H1 (cell line): ENCODE data around the gene PPM1L. TPM values are rescaled to one million over a fixed set of nuclear protein-coding genes. Genes with fewer than 3 reads are reported as not detected.

Experiments used
- CTCF ChIA-PET: fragments of 300-600 bp; sonication (Branson Sonifier 250); formaldehyde crosslinking; loops from one replicate; lab custom pipeline; 2021; ENCODE audit not compliant: partially characterized antibody; lab: Charles Lee
- POLR2A ChIA-PET: fragments of 300-600 bp; sonication (Branson Sonifier 250); formaldehyde crosslinking; loops from one replicate; lab custom pipeline; 2021; ENCODE audit warnings: inconsistent platforms; ENCODE audit not compliant: partially characterized antibody; lab: Charles Lee
- DNase-seq, 2 experiments: peaks; one replicate each; pipeline versions ENCODE4 v3.0.0 to v3.0.0-alpha.2; 2010 to 2022; ENCODE audit warnings: low spot score in 2 of 2, low read depth in 1 of 2, mixed read lengths in 1 of 2
- FAIRE-seq: peaks from 2 replicates; lab custom pipeline; 2011; peaks lifted over from hg19 to GRCh38; lab: Jason Lieb, UNC
- H2AFZ ChIP-seq: 2 replicates; pipeline ENCODE4 v1.8.1; 2012; ENCODE audit warnings: low read length, inconsistent platforms
- H2AK5ac ChIP-seq: 2 replicates; pipeline ENCODE4 v1.6.1; 2013; ENCODE audit warnings: low read depth, low read length
- H2BK120ac ChIP-seq: replicated peaks from 2 replicates; pipeline ENCODE3; 2013; ENCODE audit warnings: low read depth, low read length, inconsistent platforms
- H2BK12ac ChIP-seq: 2 replicates; pipeline ENCODE4 v1.6.1; 2013; ENCODE audit warnings: low read depth, low read length
- H2BK15ac ChIP-seq: 2 replicates; pipeline ENCODE4 v1.6.1; 2013; ENCODE audit warnings: low read length
- H2BK20ac ChIP-seq: 2 replicates; pipeline ENCODE4 v1.6.1; 2013; ENCODE audit warnings: low read length
- H2BK5ac ChIP-seq: 2 replicates; pipeline ENCODE4 v1.6.1; 2013; ENCODE audit warnings: low read depth, low read length
- H3K14ac ChIP-seq: 2 replicates; pipeline ENCODE4 v1.6.1; 2013; ENCODE audit warnings: inconsistent platforms; ENCODE audit not compliant: insufficient read length
- H3K18ac ChIP-seq: 2 replicates; pipeline ENCODE4 v1.6.1; 2013; ENCODE audit warnings: low read length; ENCODE audit errors: extremely low read depth
- H3K23ac ChIP-seq: 2 replicates; pipeline ENCODE4 v1.6.1; 2013; ENCODE audit warnings: inconsistent platforms; ENCODE audit not compliant: insufficient read length
- H3K23me2 ChIP-seq: 2 replicates; pipeline ENCODE4 v1.6.1; 2013; ENCODE audit warnings: low read depth, low read length
- H3K27ac ChIP-seq: 2 replicates; pipeline ENCODE4 v1.6.1; 2011; ENCODE audit warnings: low read depth, low read length, inconsistent platforms
- H3K27me3 ChIP-seq, 4 experiments: replicated peaks in 1 of 4; 1 replicate in 1 of 4; 2 replicates in 3 of 4; pipeline versions ENCODE4 v1.6.1 to v1.8.1; 2011 to 2013; ENCODE audit warnings: low read length in 3 of 4, mild to moderate bottlenecking in 3 of 4, inconsistent platforms in 2 of 4, mixed read lengths in 2 of 4, moderate library complexity in 1 of 4; ENCODE audit not compliant: control insufficient read depth in 3 of 4, insufficient read depth in 3 of 4; ENCODE audit errors: extremely low read depth in 1 of 4
- H3K36me3 ChIP-seq, 4 experiments: 2 replicates each; pipeline versions ENCODE4 v1.6.1 to v1.8.1; 2011 to 2013; ENCODE audit warnings: mild to moderate bottlenecking in 4 of 4, low read length in 3 of 4, moderate library complexity in 2 of 4, control low read depth in 1 of 4, inconsistent platforms in 1 of 4; ENCODE audit not compliant: insufficient read depth in 4 of 4, control insufficient read depth in 2 of 4
- H3K4ac ChIP-seq: replicated peaks from 2 replicates; pipeline ENCODE3; 2013; ENCODE audit warnings: low read length, low read depth, mixed read lengths, inconsistent platforms; ENCODE audit not compliant: insufficient read length
- H3K4me1 ChIP-seq, 4 experiments: replicated peaks in 1 of 4; 1 replicate in 1 of 4; 2 replicates in 3 of 4; pipeline versions ENCODE4 v1.6.1 to v1.8.1; 2011 to 2013; ENCODE audit warnings: low read length in 3 of 4, inconsistent platforms in 2 of 4, mixed read lengths in 1 of 4; ENCODE audit not compliant: insufficient read depth in 4 of 4, control insufficient read depth in 3 of 4
- H3K4me2 ChIP-seq, 2 experiments: 2 replicates each; pipeline versions ENCODE4 v1.6.1 to v1.8.1; 2011 to 2013; ENCODE audit warnings: low read depth in 2 of 2, low read length in 2 of 2, control low read depth in 1 of 2, inconsistent platforms in 1 of 2, mild to moderate bottlenecking in 1 of 2; ENCODE audit not compliant: insufficient read depth in 1 of 2
- H3K4me3 ChIP-seq, 4 experiments: fragments of 200-600, 300-600 bp in 1 of 4; sonication (generic), shearing (Covaris generic), sonication (Bioruptor Twin) in 1 of 4; 2 replicates each; pipeline versions ENCODE4 v1.5.1 to v1.8.1; 2011 to 2016; ENCODE audit warnings: low read length in 4 of 4, low read depth in 3 of 4, control low read depth in 2 of 4, inconsistent platforms in 2 of 4, mild to moderate bottlenecking in 2 of 4, mixed read lengths in 1 of 4, moderate library complexity in 1 of 4; ENCODE audit not compliant: insufficient read depth in 2 of 4; ENCODE audit errors: extremely low read depth in 1 of 4
- H3K56ac ChIP-seq: replicated peaks from 2 replicates; pipeline ENCODE3; 2013; ENCODE audit warnings: low read depth, mild to moderate bottlenecking, mixed read lengths, low read length, inconsistent platforms; ENCODE audit not compliant: insufficient read length
- H3K79me1 ChIP-seq: 2 replicates; pipeline ENCODE4 v1.6.1; 2013; ENCODE audit warnings: low read depth, low read length, control low read depth
- H3K79me2 ChIP-seq, 2 experiments: 2 replicates each; pipeline versions ENCODE4 v1.6.1 to v1.8.1; 2012 to 2013; ENCODE audit warnings: low read length in 2 of 2, mild to moderate bottlenecking in 2 of 2, inconsistent platforms in 1 of 2; ENCODE audit not compliant: insufficient read depth in 2 of 2, control insufficient read depth in 1 of 2
- H3K9ac ChIP-seq, 4 experiments: replicated peaks in 1 of 4; 1 replicate in 1 of 4; 2 replicates in 3 of 4; pipeline versions ENCODE4 v1.6.1 to v1.8.1; 2011 to 2013; ENCODE audit warnings: low read depth in 3 of 4, low read length in 3 of 4, control low read depth in 2 of 4, mild to moderate bottlenecking in 2 of 4, moderate library complexity in 2 of 4, inconsistent platforms in 1 of 4; ENCODE audit errors: extremely low read depth in 1 of 4
- H3K9me3 ChIP-seq, 2 experiments: 2 replicates each; pipeline versions ENCODE4 v1.6.1 to v1.8.1; 2012 to 2013; ENCODE audit warnings: mild to moderate bottlenecking in 2 of 2, moderate library complexity in 2 of 2, control low read depth in 1 of 2, inconsistent platforms in 1 of 2, low read depth in 1 of 2, low read length in 1 of 2, mixed read lengths in 1 of 2; ENCODE audit not compliant: insufficient read depth in 2 of 2
- H4K20me1 ChIP-seq, 2 experiments: replicated peaks in 1 of 2; 2 replicates each; pipeline versions ENCODE3 to v1.8.1; 2011 to 2013; ENCODE audit warnings: inconsistent platforms in 2 of 2, low read length in 2 of 2, mild to moderate bottlenecking in 1 of 2; ENCODE audit not compliant: insufficient read depth in 2 of 2, control insufficient read depth in 1 of 2
- H4K5ac ChIP-seq: 2 replicates; pipeline ENCODE4 v1.6.1; 2013; ENCODE audit warnings: low read length, low read depth, mixed read lengths, inconsistent platforms; ENCODE audit not compliant: insufficient read length
- H4K8ac ChIP-seq: 2 replicates; pipeline ENCODE4 v1.8.0; 2013; ENCODE audit warnings: mild to moderate bottlenecking, moderate library complexity, low read length, inconsistent platforms; ENCODE audit not compliant: insufficient read depth; ENCODE audit errors: extremely low read depth
- H4K91ac ChIP-seq: replicated peaks from 2 replicates; pipeline ENCODE3; 2013; ENCODE audit warnings: low read length, mixed read lengths, inconsistent platforms; ENCODE audit not compliant: insufficient read length
- ATF3 ChIP-seq: IDR thresholded peaks from 2 replicates; pipeline ENCODE4 v1.6.1; 2011; ENCODE audit warnings: low read depth, mild to moderate bottlenecking, low read length; ENCODE audit not compliant: insufficient read depth
- CEBPB ChIP-seq: IDR thresholded peaks from 2 replicates; pipeline ENCODE4 v1.6.1; 2012; ENCODE audit warnings: low read depth, low read length
- CHD2 ChIP-seq: IDR thresholded peaks from 2 replicates; pipeline ENCODE4 v1.6.1; 2012; ENCODE audit warnings: low read length, improper control_type of control experiment
- CREB1 ChIP-seq: IDR thresholded peaks from 2 replicates; pipeline ENCODE4 v1.6.1; 2012; ENCODE audit warnings: inconsistent platforms
- EP300 ChIP-seq, 2 experiments: IDR thresholded peaks; 1 replicate in 1 of 2; 2 replicates in 1 of 2; pipeline ENCODE4 v1.6.1; 2011 to 2012; ENCODE audit warnings: low read depth in 2 of 2, low read length in 2 of 2, mild to moderate bottlenecking in 2 of 2, borderline replicate concordance in 1 of 2, inconsistent platforms in 1 of 2, moderate library complexity in 1 of 2
- HDAC6 ChIP-seq: IDR thresholded peaks from one replicate; pipeline ENCODE4 v1.7.1; 2012; ENCODE audit warnings: low read depth, mild to moderate bottlenecking, inconsistent platforms, low read length, moderate library complexity
- RBBP5 ChIP-seq: IDR thresholded peaks from 2 replicates; pipeline ENCODE4 v1.7.1; 2012; ENCODE audit warnings: low read depth, mild to moderate bottlenecking, inconsistent platforms, low read length, moderate library complexity, borderline replicate concordance
- RNF2 ChIP-seq: fragments of 200-900, 300-1000 bp; sonication (generic); IDR thresholded peaks from 2 replicates; pipeline ENCODE4 v1.7.1; 2016; ENCODE audit warnings: borderline replicate concordance, low read depth, mild to moderate bottlenecking, antibody characterized with exemption, low read length; ENCODE audit not compliant: poor library complexity, severe bottlenecking; ENCODE audit errors: missing control alignments
- SRF ChIP-seq: IDR thresholded peaks from 2 replicates; pipeline ENCODE4 v1.6.1; 2011; ENCODE audit warnings: mild to moderate bottlenecking, low read depth, low read length, moderate library complexity
- TEAD4 ChIP-seq: IDR thresholded peaks from 2 replicates; pipeline ENCODE4 v1.6.1; 2012; ENCODE audit warnings: low read depth, low read length, inconsistent platforms, mixed read lengths
- WGBS, 2 experiments: shearing (Covaris generic) in 1 of 2; methylation state at CpG; one replicate each; pipeline versions ENCODE4 v1.1.6 to v1.1.7; 2013 to 2015; ENCODE audit warnings: low lambda C conversion rate in 2 of 2, mixed read lengths in 2 of 2, inconsistent platforms in 1 of 2, low coverage in 1 of 2, missing lambda C conversion rate in 1 of 2; ENCODE audit not compliant: insufficient replicate concordance in 2 of 2, insufficient coverage in 1 of 2, insufficient read length in 1 of 2; ENCODE audit errors: extremely low coverage in 1 of 2, missing lambda C conversion rate in 1 of 2; 5-methylcytosine and 5-hydroxymethylcytosine counted together
- polyA plus RNA-seq, 7 experiments: library from polyadenylated mRNA; depleted of rRNA in 3 of 7; stranded (reverse) in 5 of 7; unstranded in 2 of 7; fragments of >200 nt in 5 of 7; fragments of 200-250 nt in 2 of 7; gene quantifications; 1 replicate in 5 of 7; 2 replicates in 1 of 7; 4 replicates in 1 of 7; pipeline versions ENCODE4 v1.2.1 to v1.2.3, GENCODE V29; 2011 to 2013; ENCODE audit warnings: missing spikeins in 2 of 7, mixed read lengths in 2 of 7
- total RNA-seq: library from RNA; stranded (reverse); fragmentation: NEBNext Ultra II Directional; extraction: Animal tissue kit (Norgen Biotek cat#: 25700); gene quantifications from 2 replicates; pipeline ENCODE4 v1.2.1, GENCODE V29; 2021
- TF ChIP-seq, protein P1 (sequence below): IDR thresholded peaks from 2 replicates; pipeline ENCODE4 v1.6.1; 2011; ENCODE audit warnings: low read length, improper control_type of control experiment

PPM1L gene
- total and polyA plus RNA-seq, 2 of the 8 experiments (the other 6 are each of a cell fraction or from before 2014, with no cell fraction given), result 2.8 to 18.1 TPM

DNA sequence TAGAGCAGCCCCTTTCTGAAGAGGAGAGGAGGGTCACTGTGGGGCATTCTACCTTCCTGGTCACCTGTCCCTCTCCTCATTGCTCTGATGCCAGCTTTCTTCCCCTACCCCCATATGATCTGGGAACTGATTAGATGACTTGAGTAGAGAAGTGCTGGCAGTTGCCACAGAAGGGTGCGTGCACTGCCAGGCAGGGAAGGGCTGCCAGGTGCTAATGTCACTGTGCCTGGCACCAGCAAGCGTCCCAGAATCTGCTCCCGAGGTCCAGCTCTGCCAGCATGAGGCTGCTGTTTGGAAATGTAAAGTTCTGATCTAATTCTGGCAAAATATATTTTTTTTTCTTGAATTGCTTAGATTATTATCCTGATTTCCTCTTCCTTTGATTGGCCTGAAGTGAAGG lies 52.8 kb downstream of the PPM1L start:
- H3K27me3 ChIP-seq, result no peaks in the 10 kb centered on the region
- H4K5ac ChIP-seq, result no peak overlapping the region
- H4K8ac ChIP-seq, result no peak overlapping the region; the same call in 1 of the 2 replicates
- no peak overlapping the region for H3K9ac ChIP-seq
- H3K18ac ChIP-seq, result no peak overlapping the region
- H3K23ac ChIP-seq, result no peak overlapping the region
- FAIRE-seq (no peak), DNase-seq (no peak)
- no peak overlapping the region for H2BK20ac ChIP-seq
- no peak overlapping the region for H2AFZ ChIP-seq
- 97% methylated on average over 3 of the region's 3 CpGs; no CpG with 5 or more reads in 1 of the 2 experiments for WGBS, 2 experiments
- no peak overlapping the region for H3K4me3 ChIP-seq
- peaks cover 0 to 5% (median 1%) of the 10 kb centered on the region in 4 experiments; a peak in 3 of 7 replicates for H3K4me1 ChIP-seq
- H3K9me3 ChIP-seq, result no peaks in the 10 kb centered on the region
- H3K4me2 ChIP-seq, result no peak overlapping the region
- peaks cover 0 to 2% of the 10 kb centered on the region in 2 experiments for H4K20me1 ChIP-seq
- no peak overlapping the region for H2BK15ac ChIP-seq
- H3K36me3 ChIP-seq, result no peaks in the 10 kb centered on the region
- no peaks in the 10 kb centered on the region; the same call in 1 of the 2 replicates for H3K23me2 ChIP-seq
- H3K4ac ChIP-seq, result no peak overlapping the region
- no peak overlapping the region for H2BK5ac ChIP-seq
- H3K79me2 ChIP-seq, result no peaks in the 10 kb centered on the region; a peak in 1 of 4 replicates
- ChIA-PET POLR2A (interaction anchor here (1.6 kb wide), 1 partner anchor 9 kb away, joined by 4 read pairs; no protein-coding TSS in a partner anchor), CTCF (interaction anchor here (0.6 to 1.3 kb wide), 8 partner anchors 27 to 775 kb away, joined by 3 to 5 read pairs (median 3); no protein-coding TSS in a partner anchor)
- H3K14ac ChIP-seq, result no peak overlapping the region
- H2BK12ac ChIP-seq, result no peak overlapping the region
- H4K91ac ChIP-seq, result no peak overlapping the region
- H3K79me1 ChIP-seq, result no peaks in the 10 kb centered on the region; the same call in 1 of the 2 replicates
- H2BK120ac ChIP-seq, result no peak overlapping the region
- no peak overlapping the region for H2AK5ac ChIP-seq
- no peak for TF ChIP-seq HDAC6
- no peak for TF ChIP-seq RNF2
- TF ChIP-seq CEBPB, result no peak
- no peak for TF ChIP-seq CHD2
- TF ChIP-seq SRF, result no peak
- no peak for TF ChIP-seq TEAD4
- no peak for TF ChIP-seq CREB1
- TF ChIP-seq EP300 (IDR thresholded peaks at IDR 0.05; ENCODE audit: borderline replicate concordance in 1 of 2, low read depth in 2 of 2, low read length in 2 of 2), result no peak
- TF ChIP-seq RBBP5, result no peak
- TF ChIP-seq ATF3, result no peak
- TF ChIP-seq, protein P1, sequence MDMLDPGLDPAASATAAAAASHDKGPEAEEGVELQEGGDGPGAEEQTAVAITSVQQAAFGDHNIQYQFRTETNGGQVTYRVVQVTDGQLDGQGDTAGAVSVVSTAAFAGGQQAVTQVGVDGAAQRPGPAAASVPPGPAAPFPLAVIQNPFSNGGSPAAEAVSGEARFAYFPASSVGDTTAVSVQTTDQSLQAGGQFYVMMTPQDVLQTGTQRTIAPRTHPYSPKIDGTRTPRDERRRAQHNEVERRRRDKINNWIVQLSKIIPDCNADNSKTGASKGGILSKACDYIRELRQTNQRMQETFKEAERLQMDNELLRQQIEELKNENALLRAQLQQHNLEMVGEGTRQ, result no peak
- no peak overlapping the region for H3K27ac ChIP-seq
- no peak overlapping the region for H3K56ac ChIP-seq
